ENCODE data around the gene SENP1. TPM values are rescaled to one million over a fixed set of nuclear protein-coding genes. Genes with fewer than 3 reads are reported as not detected.

Gene SENP1
- total and polyA plus RNA-seq, 2 experiments from 2014 or later = 8.6 to 27.7 TPM

- Histone ChIP-seq H3K4me3 (no peak overlapping the region), H3K79me2 (replicated peaks; ENCODE audit: insufficient read depth) (no peaks in the 10 kb centered on the region), H3K36me3 (ENCODE audit: insufficient read depth) (no peaks in the 10 kb centered on the region; the same call in 1 of the 2 replicates), H3K9me2 (ENCODE audit: insufficient read depth) (no peaks in the 10 kb centered on the region), H3F3A (replicated peaks; ENCODE audit: low read depth) (peaks cover 5% of the 10 kb centered on the region; the same call in 1 of the 2 replicates), H3K4me1 (ENCODE audit: insufficient read depth) (peaks cover 20% of the 10 kb centered on the region), H3K27ac (ENCODE audit: low read depth) (no peak overlapping the region), H3K4me2 (no peak overlapping the region), H4K20me1 (replicated peaks; ENCODE audit: insufficient read depth) (peaks cover 26% of the 10 kb centered on the region), H3K27me3 (ENCODE audit: insufficient read depth) (peaks cover 100% of the 10 kb centered on the region), H2AFZ (no peak overlapping the region)
- TF ChIP-seq JUNB (IDR thresholded peaks at IDR 0.05; ENCODE audit: unreplicated experiment) = no peak
- TF ChIP-seq EZH2 (IDR thresholded peaks at IDR 0.05; ENCODE audit: low read depth, unreplicated experiment) = no peak
- TF ChIP-seq STAT1 (IDR thresholded peaks at IDR 0.05; ENCODE audit: unreplicated experiment) = no peak
- no peak for TF ChIP-seq ZNF331 (CRISPR knock-in tag; IDR thresholded peaks at IDR 0.05; ENCODE audit: low read depth)
- Mint-ChIP-seq H3K4me1 (peaks cover 12% of the 10 kb centered on the region), H3K4me3 (no peak overlapping the region), H3K9me3 (peaks cover 2% of the 10 kb centered on the region; the same call in 2 of the 3 replicates), H3K27me3 (ENCODE audit: insufficient read depth, low read depth, poor library complexity) (peaks cover 99% of the 10 kb centered on the region), H3K36me3 (ENCODE audit: low read depth) (no peaks in the 10 kb centered on the region; the same call in 2 of the 3 replicates), H3K27ac (no peak overlapping the region)
- no peak for DNase-seq (ENCODE audit: low spot score)
- ATAC-seq = no peak
Measured at GRCh38 chr12:48008349-48008748, 97.5 kb downstream of the SENP1 start.

- DNase-seq (ENCODE audit: low spot score) (no peak), ATAC-seq (no peak)
- Histone ChIP-seq H3K4me3 (no peak overlapping the region), H3K36me3 (ENCODE audit: insufficient read depth) (no peaks in the 10 kb centered on the region; the same call in 1 of the 2 replicates), H3K79me2 (replicated peaks; ENCODE audit: insufficient read depth) (no peaks in the 10 kb centered on the region), H3K27ac (ENCODE audit: low read depth) (no peak overlapping the region), H4K20me1 (replicated peaks; ENCODE audit: insufficient read depth) (peaks cover 25% of the 10 kb centered on the region), H3K4me2 (no peak overlapping the region), H2AFZ (no peak overlapping the region), H3K27me3 (ENCODE audit: insufficient read depth) (peaks cover 100% of the 10 kb centered on the region), H3K4me1 (ENCODE audit: insufficient read depth) (peaks cover 31% of the 10 kb centered on the region), H3K9me2 (ENCODE audit: insufficient read depth) (no peaks in the 10 kb centered on the region), H3F3A (replicated peaks; ENCODE audit: low read depth) (peaks cover 14% of the 10 kb centered on the region)
- no peak for TF ChIP-seq EZH2phosphoT487 (IDR thresholded peaks at IDR 0.05; ENCODE audit: unreplicated experiment)
- no peak for TF ChIP-seq CREB1 (CRISPR knock-in tag; IDR thresholded peaks at IDR 0.05; ENCODE audit: low read depth)
- TF ChIP-seq POLR2AphosphoS5 (IDR thresholded peaks at IDR 0.05; ENCODE audit: low read depth) = no peak
- no peak for TF ChIP-seq STAT1 (IDR thresholded peaks at IDR 0.05; ENCODE audit: unreplicated experiment)
- no peak for TF ChIP-seq ETS1 (IDR thresholded peaks at IDR 0.05)
- TF ChIP-seq EZH2 (IDR thresholded peaks at IDR 0.05; ENCODE audit: low read depth, unreplicated experiment) = no peak
- H3K9me3 Mint-ChIP-seq = peaks cover 2% of the 10 kb centered on the region; the same call in 2 of the 3 replicates
- H3K4me3 Mint-ChIP-seq = no peak overlapping the region
- H3K36me3 Mint-ChIP-seq (ENCODE audit: low read depth) = no peaks in the 10 kb centered on the region; the same call in 2 of the 3 replicates
- H3K4me1 Mint-ChIP-seq = peaks cover 23% of the 10 kb centered on the region
- no peak overlapping the region for H3K27ac Mint-ChIP-seq
- H3K27me3 Mint-ChIP-seq (ENCODE audit: insufficient read depth, low read depth, poor library complexity) = peaks cover 99% of the 10 kb centered on the region
Measured at GRCh38 chr12:48007206-48007605, 98.7 kb downstream of the SENP1 start.

- no peak for TF ChIP-seq JUNB (IDR thresholded peaks at IDR 0.05; ENCODE audit: unreplicated experiment)
- no peak for TF ChIP-seq CTCF (conservative IDR thresholded peaks at IDR 0.05; ENCODE audit: low read depth in 2 of 2)
- peak; percentile 60 for TF ChIP-seq EZH2 (IDR thresholded peaks at IDR 0.05; ENCODE audit: low read depth, unreplicated experiment)
- H3K4me3 ChIP-seq = peak overlapping the region; percentile 79
- no peak overlapping the region for H3K27ac Mint-ChIP-seq
- H3K27me3 ChIP-seq (ENCODE audit: insufficient read depth) = peaks cover 100% of the 10 kb centered on the region
- H3K79me2 ChIP-seq (replicated peaks; ENCODE audit: insufficient read depth) = no peaks in the 10 kb centered on the region
- peak overlapping the region; percentile 75 for H3K4me3 Mint-ChIP-seq
- no peak overlapping the region for H2AFZ ChIP-seq
- peak overlapping the region; percentile 98 for H3K4me2 ChIP-seq
- ATAC-seq = no peak
- no peaks in the 10 kb centered on the region for H3K9me2 ChIP-seq (ENCODE audit: insufficient read depth)
- DNase-seq (ENCODE audit: low spot score) = no peak
- no peaks in the 10 kb centered on the region; the same call in 2 of the 3 replicates for H3K36me3 Mint-ChIP-seq (ENCODE audit: low read depth)
- H4K20me1 ChIP-seq (replicated peaks; ENCODE audit: insufficient read depth) = peaks cover 27% of the 10 kb centered on the region; the same call in 1 of the 2 replicates
- H3F3A ChIP-seq (replicated peaks; ENCODE audit: low read depth) = peaks cover 19% of the 10 kb centered on the region
- peaks cover 32% of the 10 kb centered on the region for H3K4me1 Mint-ChIP-seq
- H3K4me1 ChIP-seq (ENCODE audit: insufficient read depth) = peaks cover 39% of the 10 kb centered on the region
- H3K27ac ChIP-seq (ENCODE audit: low read depth) = no peak overlapping the region
- peaks cover 2% of the 10 kb centered on the region; the same call in 2 of the 3 replicates for H3K9me3 Mint-ChIP-seq
- H3K27me3 Mint-ChIP-seq (ENCODE audit: insufficient read depth, low read depth, poor library complexity) = peaks cover 99% of the 10 kb centered on the region
- H3K36me3 ChIP-seq (ENCODE audit: insufficient read depth) = no peaks in the 10 kb centered on the region; the same call in 1 of the 2 replicates
Measured at GRCh38 chr12:48005750-48006021, 100.2 kb downstream of the SENP1 start.
